Left ventricle myocardium inferior (tissue), 1 donor: ENCODE results near the gene TPRA1. TPM values are rescaled to one million over a fixed set of nuclear protein-coding genes. Genes with fewer than 3 reads are reported as not detected.

Source experiments
- DNase-seq: peaks from one replicate; pipeline ENCODE4 v3.0.0-alpha.2; 2020
- H3K27ac ChIP-seq: fragments of 200-600 bp; replicated peaks from 2 replicates; pipeline ENCODE4 v1.8.0; 2021
- H3K27me3 ChIP-seq: fragments of 200-600 bp; 2 replicates; pipeline ENCODE4 v1.8.0; 2021; ENCODE audit warnings: low read depth
- H3K36me3 ChIP-seq: fragments of 200-600 bp; 2 replicates; pipeline ENCODE4 v1.8.0; 2021
- H3K4me1 ChIP-seq: fragments of 200-600 bp; 2 replicates; pipeline ENCODE4 v1.8.0; 2021
- H3K4me3 ChIP-seq: fragments of 200-600 bp; 2 replicates; pipeline ENCODE4 v1.8.0; 2021; ENCODE audit warnings: mild to moderate bottlenecking, moderate library complexity
- H3K9me3 ChIP-seq: fragments of 200-600 bp; replicated peaks from 2 replicates; pipeline ENCODE4 v1.8.0; 2021
- intact Hi-C: fragments of 100-400 bp; cut with micrococcal nuclease; formaldehyde crosslinking; loops from one replicate; pipeline ENCODE4 v1.11.0; 2022
- total RNA-seq: library from RNA; stranded (reverse); fragmentation: NEBNext Ultra II Directional; extraction: Animal tissue kit (Norgen Biotek cat#: 25700); gene quantifications from one replicate; pipeline ENCODE4 v1.2.1, GENCODE V29; 2021
- TF ChIP-seq, protein P1 (sequence below): fragments of 200-600 bp; IDR thresholded peaks from 2 replicates; pipeline ENCODE4 v1.8.0; 2021; ENCODE audit warnings: antibody characterized with exemption, mild to moderate bottlenecking, borderline replicate concordance
- donor health status: DM: no; HTN: yes; CAD: no; lungs with severe emphysema.

TPRA1 gene
- total RNA-seq, 1 donor from 2014 or later = 17.4 TPM

DNA sequence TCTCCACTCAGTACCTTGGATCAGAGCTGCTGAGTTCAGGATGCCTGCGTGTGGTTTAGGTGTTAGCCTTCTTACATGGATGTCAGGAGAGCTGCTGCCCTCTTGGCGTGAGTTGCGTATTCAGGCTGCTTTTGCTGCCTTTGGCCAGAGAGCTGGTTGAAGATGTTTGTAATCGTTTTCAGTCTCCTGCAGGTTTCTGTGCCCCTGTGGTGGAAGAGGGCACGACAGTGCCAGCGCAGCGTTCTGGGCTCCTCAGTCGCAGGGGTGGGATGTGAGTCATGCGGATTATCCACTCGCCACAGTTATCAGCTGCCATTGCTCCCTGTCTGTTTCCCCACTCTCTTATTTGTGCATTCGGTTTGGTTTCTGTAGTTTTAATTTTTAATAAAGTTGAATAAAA, 31.5 kb upstream of the TPRA1 start:
- Histone ChIP-seq H3K27ac (no peak overlapping the region), H3K27me3 (no peaks in the 10 kb centered on the region), H3K36me3 (peaks cover 27% of the 10 kb centered on the region), H3K9me3 (no peaks in the 10 kb centered on the region), H3K4me3 (no peak overlapping the region), H3K4me1 (no peaks in the 10 kb centered on the region)
- intact Hi-C loops = no loop called here
- DNase-seq = no peak
- TF ChIP-seq, protein P1, sequence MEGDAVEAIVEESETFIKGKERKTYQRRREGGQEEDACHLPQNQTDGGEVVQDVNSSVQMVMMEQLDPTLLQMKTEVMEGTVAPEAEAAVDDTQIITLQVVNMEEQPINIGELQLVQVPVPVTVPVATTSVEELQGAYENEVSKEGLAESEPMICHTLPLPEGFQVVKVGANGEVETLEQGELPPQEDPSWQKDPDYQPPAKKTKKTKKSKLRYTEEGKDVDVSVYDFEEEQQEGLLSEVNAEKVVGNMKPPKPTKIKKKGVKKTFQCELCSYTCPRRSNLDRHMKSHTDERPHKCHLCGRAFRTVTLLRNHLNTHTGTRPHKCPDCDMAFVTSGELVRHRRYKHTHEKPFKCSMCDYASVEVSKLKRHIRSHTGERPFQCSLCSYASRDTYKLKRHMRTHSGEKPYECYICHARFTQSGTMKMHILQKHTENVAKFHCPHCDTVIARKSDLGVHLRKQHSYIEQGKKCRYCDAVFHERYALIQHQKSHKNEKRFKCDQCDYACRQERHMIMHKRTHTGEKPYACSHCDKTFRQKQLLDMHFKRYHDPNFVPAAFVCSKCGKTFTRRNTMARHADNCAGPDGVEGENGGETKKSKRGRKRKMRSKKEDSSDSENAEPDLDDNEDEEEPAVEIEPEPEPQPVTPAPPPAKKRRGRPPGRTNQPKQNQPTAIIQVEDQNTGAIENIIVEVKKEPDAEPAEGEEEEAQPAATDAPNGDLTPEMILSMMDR = no peak

DNA sequence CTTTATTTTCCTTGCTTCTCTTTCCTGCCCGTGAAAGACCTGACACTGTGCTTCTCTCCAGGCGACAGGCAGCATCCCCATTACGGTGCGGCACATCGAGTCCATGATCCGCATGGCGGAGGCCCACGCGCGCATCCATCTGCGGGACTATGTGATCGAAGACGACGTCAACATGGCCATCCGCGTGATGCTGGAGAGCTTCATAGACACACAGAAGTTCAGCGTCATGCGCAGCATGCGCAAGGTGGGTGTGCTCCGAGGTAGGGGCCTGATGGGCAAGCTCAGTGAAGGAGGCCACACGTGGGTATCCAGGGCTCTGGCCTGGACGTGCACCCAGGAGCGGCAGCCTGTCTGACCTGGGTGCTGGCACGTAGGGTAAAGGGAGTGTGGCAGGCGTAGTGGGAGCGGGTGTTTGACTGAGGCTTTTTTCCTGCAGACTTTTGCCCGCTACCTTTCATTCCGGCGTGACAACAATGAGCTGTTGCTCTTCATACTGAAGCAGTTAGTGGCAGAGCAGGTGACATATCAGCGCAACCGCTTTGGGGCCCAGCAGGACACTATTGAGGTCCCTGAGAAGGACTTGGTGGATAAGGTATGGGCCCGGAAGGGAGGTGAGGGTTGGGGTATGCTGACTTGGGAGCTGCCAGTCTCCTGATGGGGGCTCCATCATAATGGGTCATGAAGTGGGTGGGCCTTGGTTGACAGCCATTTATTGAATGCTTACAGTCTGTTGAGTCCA, 30.3 kb upstream of the TPRA1 start:
- no peaks in the 10 kb centered on the region for H3K27me3 ChIP-seq
- TF ChIP-seq, protein P1 = no peak
- intact Hi-C loops = no loop called here
- H3K4me1 ChIP-seq = no peaks in the 10 kb centered on the region
- H3K36me3 ChIP-seq = peaks cover 38% of the 10 kb centered on the region
- no peaks in the 10 kb centered on the region for H3K9me3 ChIP-seq
- DNase-seq = no peak
- no peak overlapping the region for H3K27ac ChIP-seq
- H3K4me3 ChIP-seq = no peak overlapping the region

DNA sequence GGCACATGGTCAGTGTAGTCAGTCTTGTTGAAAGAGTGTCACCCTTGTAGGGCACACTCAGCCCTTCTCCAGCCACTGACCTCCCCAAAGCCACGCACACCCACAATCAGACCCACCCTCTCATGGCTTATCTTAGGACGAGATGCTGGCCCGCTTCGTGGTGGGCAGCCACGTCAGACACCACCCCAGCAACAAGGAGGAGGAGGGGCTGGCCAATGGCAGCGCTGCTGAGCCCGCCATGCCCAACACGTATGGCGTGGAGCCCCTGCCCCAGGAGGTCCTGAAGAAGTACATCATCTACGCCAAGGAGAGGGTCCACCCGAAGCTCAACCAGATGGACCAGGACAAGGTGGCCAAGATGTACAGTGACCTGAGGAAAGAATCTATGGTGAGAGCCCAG, 28.4 kb upstream of the TPRA1 start:
- no peak overlapping the region for H3K27ac ChIP-seq
- H3K36me3 ChIP-seq = peaks cover 41% of the 10 kb centered on the region
- no peaks in the 10 kb centered on the region for H3K4me1 ChIP-seq
- no peak overlapping the region for H3K4me3 ChIP-seq
- intact Hi-C loops = no loop called here
- DNase-seq = no peak
- H3K27me3 ChIP-seq = no peaks in the 10 kb centered on the region
- H3K9me3 ChIP-seq = no peaks in the 10 kb centered on the region
- TF ChIP-seq, protein P1 = no peak

DNA sequence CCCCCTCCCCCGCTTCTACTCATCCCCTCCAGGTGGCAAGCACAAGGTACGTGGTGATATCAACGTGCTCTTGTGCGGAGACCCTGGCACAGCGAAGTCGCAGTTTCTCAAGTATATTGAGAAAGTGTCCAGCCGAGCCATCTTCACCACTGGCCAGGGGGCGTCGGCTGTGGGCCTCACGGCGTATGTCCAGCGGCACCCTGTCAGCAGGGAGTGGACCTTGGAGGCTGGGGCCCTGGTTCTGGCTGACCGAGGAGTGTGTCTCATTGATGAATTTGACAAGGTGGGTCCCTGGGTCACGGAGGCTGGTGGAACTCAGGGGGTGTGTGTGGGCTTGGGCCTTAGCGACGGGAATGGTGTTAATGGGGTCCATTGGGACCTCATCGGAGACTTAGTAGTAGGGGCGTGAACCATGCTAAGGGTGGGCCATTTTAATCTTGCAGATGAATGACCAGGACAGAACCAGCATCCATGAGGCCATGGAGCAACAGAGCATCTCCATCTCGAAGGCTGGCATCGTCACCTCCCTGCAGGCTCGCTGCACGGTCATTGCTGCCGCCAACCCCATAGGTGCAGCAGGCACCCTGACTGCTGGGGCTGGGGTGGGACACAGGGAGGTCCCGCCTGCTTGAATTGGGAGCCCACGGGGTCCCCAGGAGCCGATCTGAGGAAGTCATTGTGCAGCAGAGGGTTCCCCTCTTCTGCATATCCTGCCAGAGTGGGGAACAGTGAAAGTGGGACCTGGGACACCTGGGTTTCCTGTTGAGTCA, 26.5 kb upstream of the TPRA1 start:
- Histone ChIP-seq H3K27ac (no peak overlapping the region), H3K4me3 (no peak overlapping the region), H3K36me3 (peaks cover 40% of the 10 kb centered on the region), H3K9me3 (no peaks in the 10 kb centered on the region), H3K27me3 (no peaks in the 10 kb centered on the region), H3K4me1 (no peaks in the 10 kb centered on the region)
- intact Hi-C loops = no loop called here
- TF ChIP-seq, protein P1 = no peak
- DNase-seq = no peak

DNA sequence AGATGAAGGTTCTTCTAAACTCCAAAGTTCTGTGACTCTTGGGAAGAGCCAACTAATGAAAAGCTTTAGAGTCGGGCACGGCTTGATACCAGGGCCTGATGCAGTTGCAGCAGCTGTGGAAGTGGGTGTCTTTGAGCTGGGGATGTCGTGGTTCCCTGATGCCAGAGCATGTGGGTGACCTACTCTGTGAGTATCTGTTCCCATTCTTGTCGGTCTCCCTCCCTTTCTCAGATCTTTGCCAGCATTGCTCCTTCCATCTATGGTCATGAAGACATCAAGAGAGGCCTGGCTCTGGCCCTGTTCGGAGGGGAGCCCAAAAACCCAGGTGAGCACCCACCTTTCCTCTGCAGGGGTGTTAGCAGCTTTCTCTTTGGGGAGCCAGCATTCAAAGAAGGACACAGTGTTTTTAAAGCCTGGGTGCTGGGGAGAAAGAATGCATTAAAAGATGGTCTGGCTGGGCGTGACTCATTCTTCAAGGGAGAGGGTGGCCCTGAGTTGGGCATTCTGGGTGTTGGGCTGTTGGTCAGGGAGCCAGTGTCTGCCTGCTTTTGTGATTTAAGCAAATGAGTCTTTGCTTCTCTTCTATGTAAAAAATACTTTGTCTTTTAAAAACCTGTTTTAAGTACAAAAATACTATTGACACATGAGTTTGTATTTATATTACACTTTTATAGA, 25.2 kb upstream of the TPRA1 start:
- no peak overlapping the region for H3K27ac ChIP-seq
- H3K27me3 ChIP-seq = no peaks in the 10 kb centered on the region
- H3K4me1 ChIP-seq = no peaks in the 10 kb centered on the region
- intact Hi-C loops = no loop called here
- TF ChIP-seq, protein P1 = no peak
- no peak overlapping the region for H3K4me3 ChIP-seq
- H3K36me3 ChIP-seq = peaks cover 33% of the 10 kb centered on the region
- H3K9me3 ChIP-seq = no peaks in the 10 kb centered on the region
- no peak for DNase-seq
